Superior temporal gyrus (tissue), 1 donor: ENCODE results near the gene AUP1.
"Not testable (repeated sequence)": the region's sequence is repeated elsewhere in the genome, so short reads cannot be mapped to it uniquely, and the experiment has no call there.

Experiments
- DNase-seq: peaks from one replicate; pipeline ENCODE4 v3.0.0-alpha.2; 2016; ENCODE audit errors: extremely low spot score

The AUP1 gene

GRCh38 chr2:74498500-74499266, 30.8 kb downstream of the AUP1 start:
- no peak for DNase-seq

GRCh38 chr2:74497777-74498499, 31.6 kb downstream of the AUP1 start:
- no peak for DNase-seq

GRCh38 chr2:74496997-74497776, 32.3 kb downstream of the AUP1 start:
- DNase-seq, result no peak

- DNase-seq, result no peak
These were observed 34.1 kb downstream of the AUP1 start for GRCh38 chr2:74495440-74495839.

- DNase-seq, result no peak
These were observed 36.0 kb downstream of the AUP1 start for GRCh38 chr2:74493546-74493945.

- DNase-seq, result no peak
These were observed 37.6 kb downstream of the AUP1 start for GRCh38 chr2:74491648-74492544.

GRCh38 chr2:74489906-74490305, 39.6 kb downstream of the AUP1 start:
- DNase-seq, result no peak

- no peak for DNase-seq
These were observed 40.6 kb downstream of the AUP1 start for GRCh38 chr2:74488643-74489481.

- DNase-seq, result no peak
These were observed 43.4 kb downstream of the AUP1 start for GRCh38 chr2:74486141-74486540.

GRCh38 chr2:74483675-74484164, 45.8 kb downstream of the AUP1 start:
- not testable (repeated sequence) for DNase-seq

- DNase-seq, result peak; percentile 99
These were observed 46.5 kb downstream of the AUP1 start, which contains the start of the genes CCDC142 and TTC31 for GRCh38 chr2:74482801-74483674. CCDC142 (minus strand) TSS chr2:74482998; CDS start chr2:74482837, 161 bp downstream. TTC31 (plus strand) TSS chr2:74483081; CDS start chr2:74483096, 15 bp downstream.

- DNase-seq, result peak; percentile 10
These were observed 47.3 kb downstream of the AUP1 start for GRCh38 chr2:74481961-74482800.

- DNase-seq, result no peak
These were observed 48.1 kb downstream of the AUP1 start for GRCh38 chr2:74481431-74481830.
